Stimulated activated CD8-positive, alpha-beta memory T cell treated with anti-CD3 and anti-CD28 coated beads, Interleukin-4, amount 100 ng/mL, for 24 hours (primary cell): ENCODE results near the gene RBM6.

Source experiments
- DNase-seq: peaks from one replicate; pipeline ENCODE4 v3.0.0-alpha.2; 2020; ENCODE audit warnings: low read depth

Gene RBM6

GRCh38 chr3:50089609-50089945 is 149.6 kb downstream of the RBM6 start:
- no peak for DNase-seq

- no peak for DNase-seq
Observed at GRCh38 chr3:50090984-50091383, 151.0 kb downstream of the RBM6 start.

- DNase-seq, result no peak
Observed at GRCh38 chr3:50095352-50095998, 155.5 kb downstream of the RBM6 start.

GRCh38 chr3:50100386-50100785 is 160.4 kb downstream of the RBM6 start:
- no peak for DNase-seq

- no peak for DNase-seq
Observed at GRCh38 chr3:50100956-50101845, 161.3 kb downstream of the RBM6 start.

- no peak for DNase-seq
Observed at GRCh38 chr3:50102558-50102957, 162.6 kb downstream of the RBM6 start.

- DNase-seq, result no peak
Observed at GRCh38 chr3:50111757-50112156, 171.8 kb downstream of the RBM6 start.

GRCh38 chr3:50112462-50112861 is 172.5 kb downstream of the RBM6 start:
- DNase-seq, result no peak

GRCh38 chr3:50117120-50117519 is 177.2 kb downstream of the RBM6 start:
- no peak for DNase-seq

GRCh38 chr3:50118237-50118636 is 178.3 kb downstream of the RBM6 start:
- DNase-seq, result no peak

- no peak for DNase-seq
Observed at GRCh38 chr3:50119786-50120185, 179.8 kb downstream of the RBM6 start.

- no peak for DNase-seq
Observed at GRCh38 chr3:50120364-50121071, 180.6 kb downstream of the RBM6 start.

GRCh38 chr3:50121072-50122032 is 181.4 kb downstream of the RBM6 start:
- DNase-seq, result peak; percentile 51

GRCh38 chr3:50122071-50122470 is 182.1 kb downstream of the RBM6 start:
- no peak for DNase-seq

- no peak for DNase-seq
Observed at GRCh38 chr3:50122661-50123391, 182.9 kb downstream of the RBM6 start.

- DNase-seq, result no peak
Observed at GRCh38 chr3:50123394-50124051, 183.6 kb downstream of the RBM6 start.

- DNase-seq, result no peak
Observed at GRCh38 chr3:50124052-50124799, 184.3 kb downstream of the RBM6 start.

- no peak for DNase-seq
Observed at GRCh38 chr3:50124800-50125178, 184.8 kb downstream of the RBM6 start.

GRCh38 chr3:50125541-50126286 is 185.8 kb downstream of the RBM6 start:
- DNase-seq, result no peak
